Measurements from ENCODE around the gene RNF26. TPM values are rescaled to one million over a fixed set of nuclear protein-coding genes. Genes with fewer than 3 reads are reported as not detected.
A peak's percentile ranks its signal among the peaks of the same experiment; 100 is the strongest.
"Not testable (repeated sequence)": the region's sequence is repeated elsewhere in the genome, so short reads cannot be mapped to it uniquely, and the experiment has no call there.

Gene RNF26
- total RNA-seq, 4 donors from 2014 or later, result 6.7 to 16.8 (median 13.1) TPM

DNA sequence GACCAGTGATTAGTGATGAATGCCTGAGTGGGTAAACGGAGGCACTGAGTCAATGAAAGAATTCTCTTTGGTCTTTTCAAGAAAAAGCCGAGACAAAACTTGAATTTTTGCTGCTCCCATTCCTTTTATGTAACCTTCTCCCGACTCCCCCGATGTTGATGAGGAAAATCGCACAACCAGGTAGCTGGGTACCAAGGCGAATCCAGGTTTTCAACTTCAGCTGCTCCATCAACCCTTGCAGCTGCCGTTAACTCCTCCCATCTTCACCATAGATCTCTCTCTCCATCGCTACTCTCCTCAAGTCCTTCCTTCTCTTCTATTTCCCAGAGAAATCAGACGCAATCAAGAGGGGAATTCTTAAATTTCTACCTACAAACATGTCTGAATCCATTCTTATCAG lies 47.8 kb downstream of the RNF26 start:
- intact Hi-C loops (cut with DNase I; ENCODE audit: low total_unique reads), result no loop called here

DNA sequence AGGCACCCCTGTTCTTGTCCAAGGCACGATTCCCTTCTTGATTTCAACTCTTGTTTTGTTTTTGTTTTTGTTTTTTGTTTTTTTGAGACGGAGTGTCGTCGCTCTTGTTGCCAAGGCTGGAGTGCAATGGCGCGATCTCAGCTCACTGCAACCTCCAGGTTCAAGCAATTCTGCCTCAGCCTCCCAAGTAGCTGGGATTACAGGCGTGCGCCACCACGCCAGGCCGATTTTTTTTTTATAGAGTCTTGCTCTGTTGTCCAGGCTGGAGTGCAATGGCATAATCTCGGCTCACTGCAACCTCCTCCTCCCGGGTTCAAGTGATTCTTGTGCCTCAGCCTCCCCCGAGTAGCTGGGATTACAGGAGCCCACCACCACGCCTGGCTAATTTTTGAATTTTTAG lies 48.2 kb downstream of the RNF26 start:
- 88% methylated on average over 14 of the region's 14 CpGs for WGBS, 2 donors
- peak in 1 of 2 donors; percentile 68 for DNase-seq (ENCODE audit: low spot score in 2 of 2)
- H3K4me3 ChIP-seq (ENCODE audit: low read depth, poor library complexity, severe bottlenecking); intact Hi-C loops (cut with DNase I; ENCODE audit: low total_unique reads): not testable (repeated sequence)

More for the DNA sequence above, 47.8 kb downstream of the RNF26 start:
- peak in 1 of 2 donors; percentile 12 for DNase-seq (ENCODE audit: low spot score in 2 of 2)
- 8 to 10% methylated on average over 9 of the region's 9 CpGs for WGBS, 2 donors
- TF ChIP-seq POLR2A (IDR thresholded peaks at IDR 0.05), result no peak
- TF ChIP-seq, protein P1, sequence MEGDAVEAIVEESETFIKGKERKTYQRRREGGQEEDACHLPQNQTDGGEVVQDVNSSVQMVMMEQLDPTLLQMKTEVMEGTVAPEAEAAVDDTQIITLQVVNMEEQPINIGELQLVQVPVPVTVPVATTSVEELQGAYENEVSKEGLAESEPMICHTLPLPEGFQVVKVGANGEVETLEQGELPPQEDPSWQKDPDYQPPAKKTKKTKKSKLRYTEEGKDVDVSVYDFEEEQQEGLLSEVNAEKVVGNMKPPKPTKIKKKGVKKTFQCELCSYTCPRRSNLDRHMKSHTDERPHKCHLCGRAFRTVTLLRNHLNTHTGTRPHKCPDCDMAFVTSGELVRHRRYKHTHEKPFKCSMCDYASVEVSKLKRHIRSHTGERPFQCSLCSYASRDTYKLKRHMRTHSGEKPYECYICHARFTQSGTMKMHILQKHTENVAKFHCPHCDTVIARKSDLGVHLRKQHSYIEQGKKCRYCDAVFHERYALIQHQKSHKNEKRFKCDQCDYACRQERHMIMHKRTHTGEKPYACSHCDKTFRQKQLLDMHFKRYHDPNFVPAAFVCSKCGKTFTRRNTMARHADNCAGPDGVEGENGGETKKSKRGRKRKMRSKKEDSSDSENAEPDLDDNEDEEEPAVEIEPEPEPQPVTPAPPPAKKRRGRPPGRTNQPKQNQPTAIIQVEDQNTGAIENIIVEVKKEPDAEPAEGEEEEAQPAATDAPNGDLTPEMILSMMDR (IDR thresholded peaks at IDR 0.05), result no peak
- H3K4me3 ChIP-seq (ENCODE audit: low read depth, poor library complexity, severe bottlenecking), result no peak overlapping the region

DNA sequence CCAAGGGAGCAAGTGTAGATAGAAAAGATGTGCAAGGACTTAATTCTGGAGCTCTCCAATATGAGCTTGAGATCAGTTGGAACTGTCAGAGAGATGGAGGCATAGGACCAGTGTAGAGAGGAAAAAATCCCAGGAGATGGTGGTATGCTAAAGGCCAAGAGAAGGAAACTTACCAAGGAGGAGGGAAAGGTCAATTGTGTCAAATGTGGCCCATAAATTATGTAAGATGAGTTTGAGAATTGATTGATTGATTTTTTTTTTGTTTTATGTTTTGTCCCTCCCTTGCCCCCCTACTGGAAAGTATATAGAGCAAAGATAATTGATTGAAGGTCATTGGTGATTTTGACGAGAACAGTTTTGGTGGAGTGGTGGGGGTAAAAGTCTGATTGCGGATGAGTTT lies 50.0 kb downstream of the RNF26 start:
- 89 to 93% methylated on average over 2 of the region's 2 CpGs for WGBS, 2 donors
- H3K4me3 ChIP-seq (ENCODE audit: low read depth, poor library complexity, severe bottlenecking), result no peak overlapping the region
- no peak for DNase-seq (ENCODE audit: low spot score in 2 of 2)
- intact Hi-C loops (cut with DNase I; ENCODE audit: low total_unique reads), result no loop called here
- no peak for TF ChIP-seq POLR2A (IDR thresholded peaks at IDR 0.05)
- TF ChIP-seq, protein P1 (IDR thresholded peaks at IDR 0.05), result no peak

Small RNA genes lying within 50 kb of the gene (microRNA-seq; reads per million reads assigned to microRNA genes)
- gene MIR6756 (ENCODE audit: borderline number of aligned reads in 1 of 2, borderline replicate concordance in 2 of 2), result 0 to 1.1 reads per million in 2 donors

Other genes with a start within 250 kb of the RNF26 start
- gene HMBS, start 249.6 kb upstream of the RNF26 start, total RNA-seq, result 10 to 100 TPM in 3 of 4 donors, 1 to 10 TPM in 1; 8.8 to 11.9 (median 11.1) TPM
- 10 to 100 TPM; 18.9 to 46.9 (median 27.5) TPM for gene DPAGT1, start 232.7 kb upstream of the RNF26 start, total RNA-seq
- gene C2CD2L, start 227.2 kb upstream of the RNF26 start, total RNA-seq, result 10 to 100 TPM; 16.8 to 27.2 (median 22.6) TPM
- gene HINFP, start 212.9 kb upstream of the RNF26 start, total RNA-seq, result 10 to 100 TPM; 15.0 to 39.6 (median 31.2) TPM
- 1 to 10 TPM in 1 of 4 donors, under 1 TPM in 3; 0.52 to 1.1 (median 0.67) TPM for gene ABCG4, start 185.5 kb upstream of the RNF26 start, total RNA-seq
- gene NLRX1, start 165.8 kb upstream of the RNF26 start, total RNA-seq, result 10 to 100 TPM; 31.4 to 58.0 (median 47.1) TPM
- gene NHERF4, start 149.1 kb upstream of the RNF26 start, total RNA-seq, result under 1 TPM in 2 of 4 donors, not detected in 2; 0.27 to 0.53 TPM
- gene CBL, start 128.2 kb upstream of the RNF26 start, total RNA-seq, result 10 to 100 TPM; 11.7 to 14.6 (median 14.0) TPM
- 100 to 1,000 TPM; 103 to 198 (median 183) TPM for gene MCAM, start 17.4 kb upstream of the RNF26 start, total RNA-seq
- gene C1QTNF5, start 6.4 kb downstream of the RNF26 start, total RNA-seq, result 10 to 100 TPM in 1 of 4 donors, 1 to 10 TPM in 3; 4.2 to 14.3 (median 8.6) TPM
- gene MFRP, start 12.2 kb downstream of the RNF26 start, total RNA-seq, result not detected
- gene USP2, start 47.2 kb downstream of the RNF26 start, total RNA-seq, result 10 to 100 TPM; 15.0 to 35.6 (median 18.1) TPM
- 10 to 100 TPM in 1 of 4 donors, 1 to 10 TPM in 1, under 1 TPM in 2; 0.52 to 15.3 (median 2.7) TPM for gene THY1, start 88.6 kb downstream of the RNF26 start, total RNA-seq

All from lower leg skin (tissue), 4 donors.